T-cell (primary cell): ENCODE measurements around the gene MICAL3. TPM values are rescaled to one million over a fixed set of nuclear protein-coding genes. Genes with fewer than 3 reads are reported as not detected.

Source experiments
- ATAC-seq, 4 experiments: fragments of 200-7000 bp in 3 of 4; fragments of 150-1000 bp in 1 of 4; cut with Tn5 transposase; replicated peaks in 1 of 4; 1 replicate in 3 of 4; 2 replicates in 1 of 4; pipeline ENCODE4 v1.10.0; 2021; ENCODE audit warnings: moderate library complexity in 3 of 4, mild to moderate bottlenecking in 2 of 4, moderate number of reproducible peaks in 1 of 4
- CTCF ChIA-PET, 2 donors: fragments of 300-600 bp; sonication (Branson Sonifier 250); formaldehyde crosslinking; loops; one replicate each; lab custom pipeline; 2022; ENCODE audit warnings: antibody characterized with exemption in 2 of 2; lab: Charles Lee
- POLR2A ChIA-PET, 2 donors: fragments of 300-600 bp; sonication (Branson Sonifier 250); formaldehyde crosslinking; loops; one replicate each; lab custom pipeline; 2022; ENCODE audit warnings: antibody characterized with exemption in 2 of 2; lab: Charles Lee
- DNase-seq, 35 experiments: peaks; one replicate each; pipeline versions ENCODE4 v3.0.0 to v3.0.0-alpha.2; 2013 to 2023
- H3K27ac ChIP-seq: one replicate; pipeline ENCODE4 v1.5.1; 2013; ENCODE audit warnings: low read length
- H3K27me3 ChIP-seq, 2 experiments: replicated peaks in 1 of 2; 1 replicate in 1 of 2; 2 replicates in 1 of 2; pipeline versions ENCODE4 v1.6.1 to v1.7.0; 2013; ENCODE audit warnings: low read length in 1 of 2, mixed read lengths in 1 of 2; ENCODE audit not compliant: control insufficient read depth in 2 of 2, insufficient read depth in 2 of 2; ENCODE audit errors: extremely low read depth in 1 of 2
- H3K36me3 ChIP-seq, 2 donors: 1 replicate in 1 of 2; 2 replicates in 1 of 2; pipeline versions ENCODE4 v1.6.1 to v1.7.0; 2013; ENCODE audit warnings: low read length in 1 of 2; ENCODE audit not compliant: control insufficient read depth in 2 of 2, insufficient read depth in 1 of 2; ENCODE audit errors: extremely low read depth in 1 of 2
- H3K4me1 ChIP-seq, 2 experiments: 1 replicate in 1 of 2; 2 replicates in 1 of 2; pipeline versions ENCODE4 v1.6.1 to v1.7.0; 2013; ENCODE audit warnings: low read length in 2 of 2, mixed read lengths in 1 of 2; ENCODE audit not compliant: insufficient read depth in 2 of 2, control insufficient read depth in 1 of 2; ENCODE audit errors: extremely low read depth in 1 of 2
- H3K4me3 ChIP-seq, 2 donors: 1 replicate in 1 of 2; 2 replicates in 1 of 2; pipeline versions ENCODE4 v1.5.1 to v1.7.0; 2013; ENCODE audit warnings: mild to moderate bottlenecking in 2 of 2, low read length in 1 of 2, moderate library complexity in 1 of 2; ENCODE audit not compliant: control insufficient read depth in 1 of 2; ENCODE audit errors: extremely low read depth in 1 of 2
- H3K9me3 ChIP-seq: 2 replicates; pipeline ENCODE4 v1.7.0; 2013
- H3K27ac Mint-ChIP-seq, 2 donors: one replicate each; pipeline ENCODE4 v1.8.0; 2020 to 2021; ENCODE audit warnings: mild to moderate bottlenecking in 2 of 2, mixed read lengths in 2 of 2
- H3K27me3 Mint-ChIP-seq, 2 donors: one replicate each; pipeline ENCODE4 v1.8.0; 2021 to 2022; ENCODE audit warnings: mixed read lengths in 2 of 2
- H3K36me3 Mint-ChIP-seq: one replicate; pipeline ENCODE4 v1.8.0; 2021; ENCODE audit warnings: mixed read lengths
- H3K4me1 Mint-ChIP-seq, 3 donors: one replicate each; pipeline ENCODE4 v1.8.0; 2020 to 2022; ENCODE audit warnings: mixed read lengths in 3 of 3, mild to moderate bottlenecking in 1 of 3
- H3K4me3 Mint-ChIP-seq, 3 donors: one replicate each; pipeline ENCODE4 v1.8.0; 2020 to 2022; ENCODE audit warnings: mild to moderate bottlenecking in 3 of 3, mixed read lengths in 3 of 3, moderate library complexity in 3 of 3
- H3K9me3 Mint-ChIP-seq, 3 donors: one replicate each; pipeline ENCODE4 v1.8.0; 2020 to 2022; ENCODE audit warnings: mixed read lengths in 3 of 3
- WGBS: methylation state at CpG from one replicate; pipeline ENCODE4 v1.1.5; 2013; ENCODE audit warnings: missing lambda C conversion rate; ENCODE audit not compliant: insufficient coverage; 5-methylcytosine and 5-hydroxymethylcytosine counted together
- total RNA-seq, 35 experiments: library from RNA in 6 of 35; stranded (reverse) in 6 of 35; fragments of 120-200 nt in 1 of 35; gene quantifications; one replicate each; pipeline versions ENCODE4 v1.2.1 to v1.2.4 and lab custom pipeline; 2013 to 2026

The MICAL3 gene
- total RNA-seq, 5 donors from 2014 or later (not counting 1 experiment from before 2014, with no cell fraction given), result 19.1 to 37.5 (median 22.3) TPM

- no peak overlapping the region for H3K27ac Mint-ChIP-seq
- peaks cover 9% of the 10 kb centered on the region for H3K36me3 Mint-ChIP-seq
- no peaks in the 10 kb centered on the region for H3K9me3 ChIP-seq
- WGBS, result 96% methylated on average over 4 of the region's 7 CpGs
- H3K4me1 ChIP-seq, result no peaks in the 10 kb centered on the region
- ATAC-seq (no peak), DNase-seq (no peak)
- no peak overlapping the region for H3K4me3 Mint-ChIP-seq
- no peaks in the 10 kb centered on the region for H3K9me3 Mint-ChIP-seq
- no peaks in the 10 kb centered on the region for H3K36me3 ChIP-seq
- H3K4me3 ChIP-seq, result no peak overlapping the region
- peaks cover 0 to 3% of the 10 kb centered on the region in 2 experiments for H3K27me3 ChIP-seq
- H3K27me3 Mint-ChIP-seq, result no peaks in the 10 kb centered on the region
- H3K27ac ChIP-seq, result no peak overlapping the region
- H3K4me1 Mint-ChIP-seq, result peaks cover 2 to 20% (median 11%) of the 10 kb centered on the region in 3 donors
- CTCF ChIA-PET, result no interaction called here
- POLR2A ChIA-PET, result no interaction called here
Observed at GRCh38 chr22:17958166-17958565, 66.2 kb downstream of the MICAL3 start.

GRCh38 chr22:17957693-17958092 lies 66.7 kb downstream of the MICAL3 start:
- Histone ChIP-seq H3K9me3 (no peaks in the 10 kb centered on the region), H3K27ac (no peak overlapping the region), H3K4me3 (no peak overlapping the region), H3K27me3 (peaks cover 0 to 3% of the 10 kb centered on the region in 2 experiments), H3K4me1 (no peaks in the 10 kb centered on the region), H3K36me3 (no peaks in the 10 kb centered on the region)
- Mint-ChIP-seq H3K9me3 (no peaks in the 10 kb centered on the region), H3K36me3 (peaks cover 9% of the 10 kb centered on the region), H3K4me1 (peaks cover 2 to 17% (median 11%) of the 10 kb centered on the region in 3 donors), H3K27me3 (no peaks in the 10 kb centered on the region), H3K4me3 (no peak overlapping the region), H3K27ac (no peak overlapping the region)
- no peak for DNase-seq
- CTCF ChIA-PET, result no interaction called here
- ATAC-seq, result no peak
- 67% methylated on average over 1 of the region's 6 CpGs for WGBS
- POLR2A ChIA-PET, result no interaction called here

GRCh38 chr22:17957204-17957603 lies 67.2 kb downstream of the MICAL3 start:
- H3K4me1 ChIP-seq, result no peaks in the 10 kb centered on the region
- no peak for ATAC-seq
- ChIA-PET POLR2A (no interaction called here), CTCF (no interaction called here)
- no peaks in the 10 kb centered on the region for H3K36me3 ChIP-seq
- no peaks in the 10 kb centered on the region for H3K9me3 Mint-ChIP-seq
- H3K4me1 Mint-ChIP-seq, result peaks cover 2 to 17% (median 11%) of the 10 kb centered on the region in 3 donors
- peaks cover 0 to 2% of the 10 kb centered on the region in 2 experiments for H3K27me3 ChIP-seq
- WGBS, result 73% methylated on average over 3 of the region's 7 CpGs
- H3K27ac ChIP-seq, result no peak overlapping the region
- H3K4me3 Mint-ChIP-seq, result no peak overlapping the region
- peaks cover 9% of the 10 kb centered on the region for H3K36me3 Mint-ChIP-seq
- H3K9me3 ChIP-seq, result no peaks in the 10 kb centered on the region
- no peaks in the 10 kb centered on the region for H3K27me3 Mint-ChIP-seq
- DNase-seq, result no peak
- H3K27ac Mint-ChIP-seq, result no peak overlapping the region
- H3K4me3 ChIP-seq, result no peak overlapping the region

DNA sequence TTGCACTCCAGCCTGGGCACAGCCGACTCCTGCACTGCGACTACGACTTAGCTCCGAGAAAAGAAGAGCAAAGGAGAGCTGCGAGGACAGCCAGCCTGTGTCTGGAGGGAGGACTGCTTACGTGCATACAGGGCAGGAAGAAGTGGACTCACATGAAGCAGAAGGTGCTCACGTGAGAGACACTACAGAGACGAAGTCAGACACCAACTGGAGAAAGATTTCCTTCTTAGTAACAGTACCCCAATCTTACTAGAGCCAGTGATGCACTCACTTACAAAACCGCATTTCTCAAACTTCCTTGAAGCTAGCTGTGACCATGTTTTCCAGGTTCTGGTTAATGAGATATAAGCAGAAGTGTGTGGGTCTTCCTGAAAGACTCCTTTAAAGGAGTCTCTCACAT lies 67.7 kb downstream of the MICAL3 start:
- Mint-ChIP-seq H3K27me3 (no peaks in the 10 kb centered on the region), H3K4me1 (peaks cover 2 to 14% (median 6%) of the 10 kb centered on the region in 3 donors), H3K4me3 (no peak overlapping the region), H3K36me3 (peaks cover 9% of the 10 kb centered on the region), H3K27ac (no peak overlapping the region), H3K9me3 (no peaks in the 10 kb centered on the region)
- Histone ChIP-seq H3K9me3 (no peaks in the 10 kb centered on the region), H3K36me3 (no peaks in the 10 kb centered on the region), H3K27ac (no peak overlapping the region), H3K4me1 (no peaks in the 10 kb centered on the region), H3K4me3 (no peak overlapping the region), H3K27me3 (no peaks in the 10 kb centered on the region)
- WGBS, result 90% methylated on average over 6 of the region's 9 CpGs
- CTCF ChIA-PET, result no interaction called here
- DNase-seq, result no peak
- no peak for ATAC-seq
- POLR2A ChIA-PET, result no interaction called here

DNA sequence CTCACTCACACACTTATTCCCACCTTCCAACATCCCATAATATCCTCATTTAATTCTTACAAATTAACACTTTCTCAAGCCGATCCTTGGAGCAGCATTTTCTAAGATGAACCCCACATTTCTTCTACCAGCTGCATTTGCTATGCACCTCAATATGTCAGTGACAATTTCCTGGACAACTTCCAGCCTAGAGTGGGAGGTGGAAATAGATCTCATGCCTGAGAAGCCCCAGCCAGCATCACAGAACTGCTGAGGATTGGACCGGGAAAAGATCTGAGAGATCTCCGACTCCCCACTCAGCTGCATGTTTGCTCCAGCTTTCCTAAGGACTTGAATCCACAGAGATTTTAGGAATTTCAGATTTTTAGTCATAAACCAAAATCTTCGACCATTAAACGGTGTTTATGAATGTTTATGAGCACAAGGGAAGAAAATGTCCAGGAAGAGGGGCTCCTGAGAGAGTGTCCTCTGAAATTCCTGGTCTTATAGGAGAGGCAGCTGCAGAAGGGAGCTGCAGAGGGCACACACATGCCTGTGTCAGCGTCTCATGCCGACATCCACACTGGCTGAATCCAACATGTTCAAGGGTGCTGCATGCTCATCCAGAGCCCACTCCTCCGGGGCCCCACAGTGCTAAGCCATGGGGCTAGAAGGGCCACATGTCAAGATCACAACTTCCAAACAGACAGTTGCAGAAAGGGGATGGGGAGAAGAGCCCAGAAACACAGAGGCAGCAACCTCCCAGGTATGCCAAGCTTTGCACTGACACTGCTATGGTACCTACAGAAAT lies 68.6 kb downstream of the MICAL3 start:
- ChIA-PET CTCF (no interaction called here), POLR2A (no interaction called here)
- Mint-ChIP-seq H3K9me3 (no peaks in the 10 kb centered on the region), H3K36me3 (peaks cover 9% of the 10 kb centered on the region), H3K4me1 (peaks cover 4 to 19% (median 6%) of the 10 kb centered on the region in 3 donors), H3K27me3 (no peaks in the 10 kb centered on the region), H3K4me3 (no peak overlapping the region), H3K27ac (no peak overlapping the region)
- WGBS, result 83% methylated on average over 4 of the region's 8 CpGs
- ATAC-seq (no peak), DNase-seq (no peak)
- Histone ChIP-seq H3K9me3 (no peaks in the 10 kb centered on the region), H3K36me3 (no peaks in the 10 kb centered on the region), H3K4me1 (no peaks in the 10 kb centered on the region), H3K4me3 (no peak overlapping the region), H3K27me3 (no peaks in the 10 kb centered on the region), H3K27ac (no peak overlapping the region)

GRCh38 chr22:17954860-17955587 lies 69.3 kb downstream of the MICAL3 start:
- Mint-ChIP-seq H3K36me3 (peaks cover 4% of the 10 kb centered on the region), H3K4me1 (peaks cover under 1 to 21% (median 6%) of the 10 kb centered on the region in 3 donors), H3K27ac (no peak overlapping the region), H3K4me3 (no peak overlapping the region), H3K9me3 (no peaks in the 10 kb centered on the region), H3K27me3 (no peaks in the 10 kb centered on the region)
- ChIA-PET POLR2A (no interaction called here), CTCF (no interaction called here)
- Histone ChIP-seq H3K27ac (no peak overlapping the region), H3K27me3 (no peaks in the 10 kb centered on the region), H3K4me3 (no peak overlapping the region), H3K4me1 (no peaks in the 10 kb centered on the region), H3K9me3 (no peaks in the 10 kb centered on the region), H3K36me3 (no peaks in the 10 kb centered on the region)
- ATAC-seq (no peak), DNase-seq (no peak)
- 100% methylated on average over 1 of the region's 8 CpGs for WGBS
